ENCODE results near the gene SH2D5.

The SH2D5 gene

GRCh38 chr1:20740781-20741180, 8.3 kb upstream of the SH2D5 start:
- Histone ChIP-seq H3K4me1 (ENCODE audit: control insufficient read depth, insufficient read depth, low read length) (no peaks in the 10 kb centered on the region), H3K9me3 (ENCODE audit: control insufficient read depth, low read length) (no peaks in the 10 kb centered on the region), H3K36me3 (ENCODE audit: control insufficient read depth, insufficient read depth, low read length) (peaks cover 29% of the 10 kb centered on the region), H3K27ac (ENCODE audit: insufficient read depth, low read depth, low read length, poor library complexity, severe bottlenecking) (no peak overlapping the region), H3K27me3 (ENCODE audit: control insufficient read depth, insufficient read depth, low read length, poor library complexity, severe bottlenecking) (no peaks in the 10 kb centered on the region), H3K4me3 (ENCODE audit: insufficient read depth, low read depth, low read length) (no peak overlapping the region)
- 100% methylated on average over 1 to 2 of the region's 2 CpGs for WGBS, 2 experiments

- Histone ChIP-seq H3K4me3 (ENCODE audit: insufficient read depth, low read depth, low read length) (no peak overlapping the region), H3K9me3 (ENCODE audit: control insufficient read depth, low read length) (no peaks in the 10 kb centered on the region), H3K27ac (ENCODE audit: insufficient read depth, low read depth, low read length, poor library complexity, severe bottlenecking) (no peak overlapping the region), H3K27me3 (ENCODE audit: control insufficient read depth, insufficient read depth, low read length, poor library complexity, severe bottlenecking) (peaks cover under 1% of the 10 kb centered on the region), H3K36me3 (ENCODE audit: control insufficient read depth, insufficient read depth, low read length) (peaks cover 14% of the 10 kb centered on the region), H3K4me1 (ENCODE audit: control insufficient read depth, insufficient read depth, low read length) (no peaks in the 10 kb centered on the region)
- WGBS, 2 experiments: 94 to 98% methylated on average over 2 of the region's 2 CpGs
Observed at GRCh38 chr1:20739225-20739624, 6.7 kb upstream of the SH2D5 start.

GRCh38 chr1:20735581-20736111, 3.1 kb upstream of the SH2D5 start:
- no peak overlapping the region for H3K4me3 ChIP-seq (ENCODE audit: insufficient read depth, low read depth, low read length)
- WGBS, 2 experiments: 93 to 96% methylated on average over 7 of the region's 7 CpGs
- peaks cover 9% of the 10 kb centered on the region for H3K4me1 ChIP-seq (ENCODE audit: control insufficient read depth, insufficient read depth, low read length)
- H3K27ac ChIP-seq (ENCODE audit: insufficient read depth, low read depth, low read length, poor library complexity, severe bottlenecking): no peak overlapping the region
- peaks cover 36% of the 10 kb centered on the region for H3K27me3 ChIP-seq (ENCODE audit: control insufficient read depth, insufficient read depth, low read length, poor library complexity, severe bottlenecking)
- no peaks in the 10 kb centered on the region for H3K36me3 ChIP-seq (ENCODE audit: control insufficient read depth, insufficient read depth, low read length)
- H3K9me3 ChIP-seq (ENCODE audit: control insufficient read depth, low read length): no peaks in the 10 kb centered on the region

DNA sequence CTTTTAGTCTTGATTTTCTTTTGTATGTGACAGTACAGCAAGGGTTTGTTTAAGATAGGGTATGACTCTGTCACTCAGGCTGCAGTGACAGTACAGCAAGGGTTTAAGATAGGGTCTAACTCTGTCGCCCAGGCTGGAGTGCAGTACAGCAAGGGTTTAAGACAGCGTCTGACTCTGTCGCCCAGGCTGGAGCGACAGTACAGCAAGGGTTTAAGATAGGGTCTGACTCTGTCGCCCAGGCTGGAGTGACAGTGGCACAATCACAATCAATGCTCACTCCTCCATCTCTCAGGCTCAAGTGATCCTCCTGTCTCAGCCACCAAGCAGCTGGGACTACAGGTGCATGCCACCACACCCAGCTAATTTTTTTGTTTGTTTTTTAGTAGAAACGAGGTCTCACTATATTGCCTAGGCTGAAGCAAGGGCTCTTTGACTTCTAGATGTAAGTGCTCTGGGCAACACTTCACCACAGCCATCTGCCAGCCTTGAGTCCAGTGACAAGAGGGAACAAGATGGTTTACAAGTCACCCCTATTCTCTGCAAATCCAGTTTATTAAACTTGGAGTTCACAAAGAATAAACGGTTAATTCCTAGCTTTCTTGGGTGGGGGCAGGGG, 965 bp upstream of the SH2D5 start:
- no peak overlapping the region for H3K4me3 ChIP-seq (ENCODE audit: insufficient read depth, low read depth, low read length)
- H3K9me3 ChIP-seq (ENCODE audit: control insufficient read depth, low read length): no peaks in the 10 kb centered on the region
- WGBS, 2 experiments: 48 to 50% methylated on average over 7 of the region's 7 CpGs
- H3K27ac ChIP-seq (ENCODE audit: insufficient read depth, low read depth, low read length, poor library complexity, severe bottlenecking): no peak overlapping the region
- H3K27me3 ChIP-seq (ENCODE audit: control insufficient read depth, insufficient read depth, low read length, poor library complexity, severe bottlenecking): peaks cover 48% of the 10 kb centered on the region
- H3K4me1 ChIP-seq (ENCODE audit: control insufficient read depth, insufficient read depth, low read length): peaks cover 20% of the 10 kb centered on the region
- no peaks in the 10 kb centered on the region for H3K36me3 ChIP-seq (ENCODE audit: control insufficient read depth, insufficient read depth, low read length)

DNA sequence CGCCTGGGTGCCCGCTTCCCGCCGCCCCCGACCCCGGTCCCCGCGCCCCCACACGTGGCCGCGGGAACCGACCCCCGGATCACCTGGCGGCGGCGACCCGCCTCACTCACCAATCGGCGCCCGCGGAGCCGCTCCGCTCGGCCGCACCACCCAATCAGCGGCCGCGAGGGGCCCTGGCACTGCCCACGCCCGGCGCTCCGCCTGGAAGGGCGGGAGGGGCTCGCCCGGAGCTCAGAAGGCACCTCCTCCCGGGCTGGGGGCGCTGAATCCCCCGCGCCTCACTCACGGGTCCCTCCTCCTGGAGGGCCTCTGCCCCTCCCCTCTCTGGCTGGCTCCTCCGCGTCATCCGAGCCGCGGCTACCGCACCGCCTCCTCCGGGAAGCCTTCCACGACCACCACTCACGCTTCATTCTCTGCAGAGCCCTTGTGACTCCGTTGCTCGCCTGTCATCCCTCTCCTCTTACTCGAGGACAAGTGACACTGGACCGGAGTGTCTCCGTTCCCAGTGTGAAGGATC, 374 bp downstream of the SH2D5 start:
- Histone ChIP-seq H3K27me3 (ENCODE audit: control insufficient read depth, insufficient read depth, low read length, poor library complexity, severe bottlenecking) (peaks cover 48% of the 10 kb centered on the region), H3K4me3 (ENCODE audit: insufficient read depth, low read depth, low read length) (peak overlapping the region; percentile 43), H3K36me3 (ENCODE audit: control insufficient read depth, insufficient read depth, low read length) (no peaks in the 10 kb centered on the region), H3K9me3 (ENCODE audit: control insufficient read depth, low read length) (no peaks in the 10 kb centered on the region), H3K4me1 (ENCODE audit: control insufficient read depth, insufficient read depth, low read length) (peaks cover 26% of the 10 kb centered on the region), H3K27ac (ENCODE audit: insufficient read depth, low read depth, low read length, poor library complexity, severe bottlenecking) (no peak overlapping the region)
- 0% methylated on average over 55 of the region's 55 CpGs for WGBS, 2 experiments

GRCh38 chr1:20731057-20731991, 1.2 kb downstream of the SH2D5 start:
- Histone ChIP-seq H3K4me1 (ENCODE audit: control insufficient read depth, insufficient read depth, low read length) (peaks cover 26% of the 10 kb centered on the region), H3K36me3 (ENCODE audit: control insufficient read depth, insufficient read depth, low read length) (no peaks in the 10 kb centered on the region), H3K27ac (ENCODE audit: insufficient read depth, low read depth, low read length, poor library complexity, severe bottlenecking) (no peak overlapping the region), H3K4me3 (ENCODE audit: insufficient read depth, low read depth, low read length) (peak overlapping the region; percentile 43), H3K27me3 (ENCODE audit: control insufficient read depth, insufficient read depth, low read length, poor library complexity, severe bottlenecking) (peaks cover 48% of the 10 kb centered on the region), H3K9me3 (ENCODE audit: control insufficient read depth, low read length) (no peaks in the 10 kb centered on the region)
- WGBS, 2 experiments: 20% methylated on average over 62 of the region's 62 CpGs

DNA sequence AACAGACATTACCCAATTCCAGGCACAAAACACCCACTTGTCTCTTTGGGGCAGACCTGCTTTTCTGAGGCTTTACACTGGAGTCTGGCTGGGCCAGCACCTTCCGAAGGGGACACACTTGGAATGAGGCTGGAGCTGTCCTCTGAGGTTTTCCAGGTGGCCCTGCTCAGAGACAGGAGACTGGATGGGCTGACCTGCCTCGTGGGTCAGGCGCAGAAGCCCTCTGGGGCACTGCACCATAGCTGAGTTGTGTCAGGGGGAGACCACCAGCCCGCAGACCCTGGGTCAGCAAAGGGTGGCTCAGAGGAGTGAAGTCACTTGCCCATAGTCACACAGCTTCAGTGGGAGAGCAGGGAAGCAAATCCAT, 1.8 kb downstream of the SH2D5 start:
- H3K9me3 ChIP-seq (ENCODE audit: control insufficient read depth, low read length): no peaks in the 10 kb centered on the region
- WGBS, 2 experiments: 83 to 85% methylated on average over 4 of the region's 4 CpGs
- H3K27ac ChIP-seq (ENCODE audit: insufficient read depth, low read depth, low read length, poor library complexity, severe bottlenecking): no peak overlapping the region
- H3K36me3 ChIP-seq (ENCODE audit: control insufficient read depth, insufficient read depth, low read length): no peaks in the 10 kb centered on the region
- H3K4me3 ChIP-seq (ENCODE audit: insufficient read depth, low read depth, low read length): no peak overlapping the region
- H3K4me1 ChIP-seq (ENCODE audit: control insufficient read depth, insufficient read depth, low read length): peaks cover 26% of the 10 kb centered on the region
- peaks cover 48% of the 10 kb centered on the region for H3K27me3 ChIP-seq (ENCODE audit: control insufficient read depth, insufficient read depth, low read length, poor library complexity, severe bottlenecking)

GRCh38 chr1:20729990-20730689, 2.4 kb downstream of the SH2D5 start:
- H3K9me3 ChIP-seq (ENCODE audit: control insufficient read depth, low read length): no peaks in the 10 kb centered on the region
- H3K27ac ChIP-seq (ENCODE audit: insufficient read depth, low read depth, low read length, poor library complexity, severe bottlenecking): no peak overlapping the region
- 41 to 47% methylated on average over 19 of the region's 19 CpGs for WGBS, 2 experiments
- H3K4me3 ChIP-seq (ENCODE audit: insufficient read depth, low read depth, low read length): no peak overlapping the region
- peaks cover 26% of the 10 kb centered on the region for H3K4me1 ChIP-seq (ENCODE audit: control insufficient read depth, insufficient read depth, low read length)
- peaks cover 48% of the 10 kb centered on the region for H3K27me3 ChIP-seq (ENCODE audit: control insufficient read depth, insufficient read depth, low read length, poor library complexity, severe bottlenecking)
- no peaks in the 10 kb centered on the region for H3K36me3 ChIP-seq (ENCODE audit: control insufficient read depth, insufficient read depth, low read length)

GRCh38 chr1:20729155-20729931, 3.2 kb downstream of the SH2D5 start:
- H3K4me3 ChIP-seq (ENCODE audit: insufficient read depth, low read depth, low read length): no peak overlapping the region
- H3K27ac ChIP-seq (ENCODE audit: insufficient read depth, low read depth, low read length, poor library complexity, severe bottlenecking): no peak overlapping the region
- WGBS, 2 experiments: 73 to 74% methylated on average over 14 of the region's 14 CpGs
- H3K9me3 ChIP-seq (ENCODE audit: control insufficient read depth, low read length): no peaks in the 10 kb centered on the region
- H3K36me3 ChIP-seq (ENCODE audit: control insufficient read depth, insufficient read depth, low read length): no peaks in the 10 kb centered on the region
- H3K27me3 ChIP-seq (ENCODE audit: control insufficient read depth, insufficient read depth, low read length, poor library complexity, severe bottlenecking): peaks cover 48% of the 10 kb centered on the region
- H3K4me1 ChIP-seq (ENCODE audit: control insufficient read depth, insufficient read depth, low read length): peaks cover 26% of the 10 kb centered on the region

Measured in ectodermal cell (in vitro differentiated cells).